Calu3 (cell line): ENCODE results near the gene ITPRIPL2. TPM values are rescaled to one million over a fixed set of nuclear protein-coding genes. Genes with fewer than 3 reads are reported as not detected.
A peak's percentile ranks its signal among the peaks of the same experiment; 100 is the strongest.

Source experiments
- BruUV-seq: library from RNA; stranded (reverse); fragments of 400-500 nt; replicated peaks from 2 replicates; lab custom pipeline; 2021; lab: Mats Ljungman, UMichigan
- CTCF ChIA-PET: fragments of 300-600 bp; sonication (Branson Sonifier 250); formaldehyde crosslinking; loops from one replicate; lab custom pipeline; 2022; ENCODE audit warnings: antibody characterized with exemption; lab: Charles Lee
- DNase-seq: peaks from one replicate; pipeline ENCODE4 v3.0.0; 2022
- H3K27ac Mint-ChIP-seq: one replicate; pipeline ENCODE4 v1.8.0; 2022; ENCODE audit warnings: mixed read lengths; ENCODE audit not compliant: unreplicated experiment
- H3K27me3 Mint-ChIP-seq: one replicate; pipeline ENCODE4 v1.8.0; 2022; ENCODE audit warnings: mixed read lengths; ENCODE audit not compliant: unreplicated experiment
- H3K36me3 Mint-ChIP-seq: one replicate; pipeline ENCODE4 v1.8.0; 2022; ENCODE audit warnings: mild to moderate bottlenecking, moderate library complexity, mixed read lengths; ENCODE audit not compliant: insufficient read depth, unreplicated experiment
- H3K4me1 Mint-ChIP-seq: one replicate; pipeline ENCODE4 v1.8.0; 2022; ENCODE audit warnings: mild to moderate bottlenecking, low read depth, mixed read lengths; ENCODE audit not compliant: unreplicated experiment
- H3K4me3 Mint-ChIP-seq: one replicate; pipeline ENCODE4 v1.8.0; 2022; ENCODE audit warnings: mild to moderate bottlenecking, low read depth, moderate library complexity, mixed read lengths; ENCODE audit not compliant: unreplicated experiment
- H3K9me3 Mint-ChIP-seq: one replicate; pipeline ENCODE4 v1.8.0; 2022; ENCODE audit warnings: low read depth, mixed read lengths; ENCODE audit not compliant: unreplicated experiment
- CTCF ChIP-seq: fragments of 200-600 bp; IDR thresholded peaks from one replicate; pipeline ENCODE4 v1.8.0; 2022; ENCODE audit warnings: antibody characterized with exemption; ENCODE audit not compliant: unreplicated experiment
- intact Hi-C: fragments of 100-400 bp; cut with micrococcal nuclease; formaldehyde crosslinking; loops from one replicate; pipeline ENCODE4 v1.10.0; 2022; ENCODE audit not compliant: unreplicated experiment
- total RNA-seq: library from RNA; stranded (reverse); gene quantifications from 2 replicates; pipeline ENCODE4 v1.2.3, GENCODE V29; 2022

Gene ITPRIPL2
- total RNA-seq, 1 experiment from 2014 or later = 73.1 TPM

GRCh38 chr16:19108409-19109287, 5.1 kb upstream of the ITPRIPL2 start:
- DNase-seq = no peak
- Mint-ChIP-seq H3K9me3 (no peaks in the 10 kb centered on the region), H3K27ac (peak overlapping the region; percentile 91), H3K36me3 (peaks cover 33% of the 10 kb centered on the region), H3K4me1 (peaks cover 58% of the 10 kb centered on the region), H3K27me3 (no peaks in the 10 kb centered on the region), H3K4me3 (peak overlapping the region; percentile 47)
- BruUV-seq = no TSS peak
- no peak for TF ChIP-seq CTCF
- intact Hi-C loops = loop anchor here (5.0 kb wide), 1 partner anchor 324 kb away; no protein-coding TSS in a partner anchor
- CTCF ChIA-PET = interaction anchor here (0.6 to 2.2 kb wide), 10 partner anchors 9 to 325 kb away, joined by 3 to 40 read pairs (median 4); partner anchors contain the start of gene TMC7

- CTCF ChIA-PET = interaction anchor here (2.2 kb wide), 1 partner anchor 10 kb away, joined by 11 read pairs; no protein-coding TSS in a partner anchor
These were observed 4.5 kb upstream of the ITPRIPL2 start for GRCh38 chr16:19109288-19109664.

GRCh38 chr16:19110537-19111360, 3.0 kb upstream of the ITPRIPL2 start:
- Mint-ChIP-seq H3K36me3 (peaks cover 54% of the 10 kb centered on the region), H3K27me3 (no peaks in the 10 kb centered on the region), H3K9me3 (no peaks in the 10 kb centered on the region), H3K4me1 (peaks cover 69% of the 10 kb centered on the region), H3K27ac (peak overlapping the region; percentile 87), H3K4me3 (no peak overlapping the region)
- no peak for TF ChIP-seq CTCF
- CTCF ChIA-PET = interaction anchor here (0.6 kb wide), 1 partner anchor 414 kb away, joined by 3 read pairs; no protein-coding TSS in a partner anchor
- intact Hi-C loops = no loop called here
- no peak for DNase-seq
- no TSS peak for BruUV-seq

More at GRCh38 chr16:19109288-19109664, 4.5 kb upstream of the ITPRIPL2 start:
- Mint-ChIP-seq H3K4me3 (no peak overlapping the region), H3K36me3 (peaks cover 40% of the 10 kb centered on the region), H3K27ac (peak overlapping the region; percentile 91), H3K27me3 (no peaks in the 10 kb centered on the region), H3K4me1 (peaks cover 59% of the 10 kb centered on the region), H3K9me3 (no peaks in the 10 kb centered on the region)
- BruUV-seq = no TSS peak
- DNase-seq = no peak
- TF ChIP-seq CTCF = no peak
- intact Hi-C loops = loop anchor here (5.0 kb wide), 1 partner anchor 323 kb away; no protein-coding TSS in a partner anchor

GRCh38 chr16:19112099-19112407, 1.7 kb upstream of the ITPRIPL2 start:
- Mint-ChIP-seq H3K27me3 (no peaks in the 10 kb centered on the region), H3K4me1 (peaks cover 77% of the 10 kb centered on the region), H3K9me3 (no peaks in the 10 kb centered on the region), H3K36me3 (peaks cover 64% of the 10 kb centered on the region), H3K27ac (peak overlapping the region; percentile 87), H3K4me3 (no peak overlapping the region)
- no peak for TF ChIP-seq CTCF
- CTCF ChIA-PET = interaction anchor here (0.6 to 1.5 kb wide), 3 partner anchors 16 to 320 kb away, joined by 3 to 4 read pairs (median 4); no protein-coding TSS in a partner anchor
- no TSS peak for BruUV-seq
- no peak for DNase-seq
- intact Hi-C loops = no loop called here
